Lung (tissue), 12 donors: Measurements from ENCODE around the gene NKAIN4. TPM values are rescaled to one million over a fixed set of nuclear protein-coding genes. Genes with fewer than 3 reads are reported as not detected.

Source experiments
- ATAC-seq: fragments of 200-7000 bp; cut with Tn5 transposase; one replicate; pipeline ENCODE4 v1.9.1; 2020; ENCODE audit warnings: moderate number of reproducible peaks; ENCODE audit not compliant: insufficient read depth, low FRiP score
- DNase-seq, 3 donors: peaks; one replicate each; pipeline ENCODE4 v3.0.0-alpha.2; 2013 to 2017
- H3K27ac ChIP-seq, 2 donors: one replicate each; pipeline ENCODE4 v1.5.1; 2013; ENCODE audit warnings: mild to moderate bottlenecking in 2 of 2, moderate library complexity in 2 of 2, control low read depth in 1 of 2, inconsistent platforms in 1 of 2, low read depth in 1 of 2, low read length in 1 of 2
- H3K27me3 ChIP-seq, 3 donors: one replicate each; pipeline ENCODE4 v1.5.1; 2013; ENCODE audit warnings: low read length in 2 of 3; ENCODE audit not compliant: control insufficient read depth in 3 of 3, insufficient read depth in 3 of 3
- H3K36me3 ChIP-seq, 4 donors: one replicate each; pipeline ENCODE4 v1.5.1; 2013; ENCODE audit warnings: low read length in 4 of 4, mild to moderate bottlenecking in 1 of 4, moderate library complexity in 1 of 4; ENCODE audit not compliant: control insufficient read depth in 4 of 4, insufficient read depth in 4 of 4
- H3K4me1 ChIP-seq, 5 donors: one replicate each; pipeline ENCODE4 v1.5.1; 2013; ENCODE audit warnings: low read length in 5 of 5, mild to moderate bottlenecking in 2 of 5, moderate library complexity in 1 of 5; ENCODE audit not compliant: control insufficient read depth in 5 of 5, insufficient read depth in 5 of 5
- H3K4me3 ChIP-seq: one replicate; pipeline ENCODE4 v1.5.1; 2013; ENCODE audit warnings: mild to moderate bottlenecking, control low read depth, moderate library complexity
- H3K9ac ChIP-seq, 2 donors: one replicate each; pipeline ENCODE4 v1.5.1; 2013; ENCODE audit warnings: low read length in 2 of 2, control low read depth in 1 of 2; ENCODE audit not compliant: insufficient read depth in 1 of 2
- H3K9me3 ChIP-seq, 4 donors: one replicate each; pipeline ENCODE4 v1.5.1; 2013; ENCODE audit warnings: low read length in 3 of 4, mild to moderate bottlenecking in 1 of 4, moderate library complexity in 1 of 4; ENCODE audit not compliant: control insufficient read depth in 4 of 4, insufficient read depth in 3 of 4
- CTCF ChIP-seq: IDR thresholded peaks from 2 replicates; pipeline ENCODE4 v1.5.1; 2012; ENCODE audit warnings: mild to moderate bottlenecking; ENCODE audit errors: control extremely low read depth, extremely low read depth
- WGBS, 2 donors: extraction: QIAGEN DNeasy Blood & Tissue Kit; methylation state at CpG; one replicate each; pipeline ENCODE4 v1.1.7; 2013; 5-methylcytosine and 5-hydroxymethylcytosine counted together
- polyA plus RNA-seq, 2 donors: library from polyadenylated mRNA; stranded (reverse); fragments of 200-250 nt; gene quantifications; one replicate each; pipeline ENCODE4 v1.2.1, GENCODE V29; 2013
- total RNA-seq, 2 donors: library from RNA; depleted of rRNA in 1 of 2; stranded (reverse); fragments of >200 nt in 1 of 2; gene quantifications; one replicate each; pipeline ENCODE4 v1.2.1, GENCODE V29; 2014 to 2021
- donor health status: control.
- donor health status: control.
- donor health status: Bipolar disorder and iron deficiency.
- donor health status: healthy.
- donor health status: DM: yes; HTN: yes; CAD: no.

The NKAIN4 gene
- total and polyA plus RNA-seq, 4 donors, result 0.10 to 1.7 TPM; not detected in 2

GRCh38 chr20:63236116-63236837 is 18.0 kb downstream of the NKAIN4 start:
- Histone ChIP-seq H3K27me3 (no peaks in the 10 kb centered on the region), H3K27ac (no peak overlapping the region), H3K9me3 (no peaks in the 10 kb centered on the region), H3K4me3 (no peak overlapping the region), H3K4me1 (peaks cover 0 to 15% (median 0%) of the 10 kb centered on the region in 5 donors), H3K36me3 (no peaks in the 10 kb centered on the region), H3K9ac (no peak overlapping the region)
- no peak for TF ChIP-seq CTCF
- WGBS, 2 donors, result 78 to 88% methylated on average over 25 to 26 of the region's 26 CpGs
- no peak for ATAC-seq
- no peak for DNase-seq

- WGBS, 2 donors, result 42 to 47% methylated on average over 13 to 17 of the region's 17 CpGs
- ATAC-seq (no peak), DNase-seq (peak in 1 of 3 donors; percentile 29)
- no peak within 1 kb of the TSS for H3K27ac ChIP-seq
- no peaks in the 10 kb centered on the region for H3K36me3 ChIP-seq
- H3K27me3 ChIP-seq, result no peaks in the 10 kb centered on the region
- peaks cover 0 to 23% (median 2%) of the 10 kb centered on the region in 5 donors for H3K4me1 ChIP-seq
- no peak within 1 kb of the TSS for H3K9ac ChIP-seq
- no peak for TF ChIP-seq CTCF
- no peak within 1 kb of the TSS for H3K4me3 ChIP-seq
- peaks cover 0 to 3% (median 0%) of the 10 kb centered on the region in 4 donors for H3K9me3 ChIP-seq
Observed at GRCh38 chr20:63235399-63235983, 18.8 kb downstream of the NKAIN4 start, which contains the start of gene BIRC7. Gene BIRC7 (plus strand): TSS chr20:63235905. CDS start chr20:63236097, 192 bp downstream.

- Histone ChIP-seq H3K27me3 (no peaks in the 10 kb centered on the region), H3K4me1 (peaks cover 0 to 27% (median 2%) of the 10 kb centered on the region in 5 donors), H3K36me3 (no peaks in the 10 kb centered on the region), H3K9me3 (peaks cover 0 to 3% (median 0%) of the 10 kb centered on the region in 4 donors), H3K27ac (no peak overlapping the region), H3K9ac (no peak overlapping the region), H3K4me3 (no peak overlapping the region)
- TF ChIP-seq CTCF, result no peak
- DNase-seq, result peak in 1 of 3 donors; percentile 21
- WGBS, 2 donors, result 16 to 21% methylated on average over 20 of the region's 20 CpGs
- no peak for ATAC-seq
Observed at GRCh38 chr20:63234693-63235398, 19.4 kb downstream of the NKAIN4 start.
